GM10248 (cell line): ENCODE results near the gene ARFIP2.
A peak's percentile ranks its signal among the peaks of the same experiment; 100 is the strongest.
"Not testable (repeated sequence)": the region's sequence is repeated elsewhere in the genome, so short reads cannot be mapped to it uniquely, and the experiment has no call there.

ENCODE experiments used
- CTCF ChIA-PET: fragments of 300-600 bp; sonication (Branson Sonifier 250); formaldehyde crosslinking; extraction: SDS; loops from one replicate; lab custom pipeline; 2021; ENCODE audit warnings: antibody characterized with exemption; lab: Yijun Ruan, JAX
- POLR2A ChIA-PET: fragments of 350-650 bp; sonication (Branson Sonifier 250); formaldehyde crosslinking; extraction: SDS; loops from one replicate; lab custom pipeline; 2020; ENCODE audit warnings: antibody characterized with exemption; lab: Yijun Ruan, JAX
- DNase-seq: peaks from one replicate; pipeline ENCODE4 v3.0.0; 2012; ENCODE audit errors: extremely low spot score
- TF ChIP-seq, protein P1 (sequence below): IDR thresholded peaks from 2 replicates; pipeline ENCODE4 v1.5.1; 2012; ENCODE audit warnings: mild to moderate bottlenecking, low read depth; ENCODE audit errors: extremely low read depth, missing control alignments, control extremely low read depth

The ARFIP2 gene, protein sequence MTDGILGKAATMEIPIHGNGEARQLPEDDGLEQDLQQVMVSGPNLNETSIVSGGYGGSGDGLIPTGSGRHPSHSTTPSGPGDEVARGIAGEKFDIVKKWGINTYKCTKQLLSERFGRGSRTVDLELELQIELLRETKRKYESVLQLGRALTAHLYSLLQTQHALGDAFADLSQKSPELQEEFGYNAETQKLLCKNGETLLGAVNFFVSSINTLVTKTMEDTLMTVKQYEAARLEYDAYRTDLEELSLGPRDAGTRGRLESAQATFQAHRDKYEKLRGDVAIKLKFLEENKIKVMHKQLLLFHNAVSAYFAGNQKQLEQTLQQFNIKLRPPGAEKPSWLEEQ

DNA sequence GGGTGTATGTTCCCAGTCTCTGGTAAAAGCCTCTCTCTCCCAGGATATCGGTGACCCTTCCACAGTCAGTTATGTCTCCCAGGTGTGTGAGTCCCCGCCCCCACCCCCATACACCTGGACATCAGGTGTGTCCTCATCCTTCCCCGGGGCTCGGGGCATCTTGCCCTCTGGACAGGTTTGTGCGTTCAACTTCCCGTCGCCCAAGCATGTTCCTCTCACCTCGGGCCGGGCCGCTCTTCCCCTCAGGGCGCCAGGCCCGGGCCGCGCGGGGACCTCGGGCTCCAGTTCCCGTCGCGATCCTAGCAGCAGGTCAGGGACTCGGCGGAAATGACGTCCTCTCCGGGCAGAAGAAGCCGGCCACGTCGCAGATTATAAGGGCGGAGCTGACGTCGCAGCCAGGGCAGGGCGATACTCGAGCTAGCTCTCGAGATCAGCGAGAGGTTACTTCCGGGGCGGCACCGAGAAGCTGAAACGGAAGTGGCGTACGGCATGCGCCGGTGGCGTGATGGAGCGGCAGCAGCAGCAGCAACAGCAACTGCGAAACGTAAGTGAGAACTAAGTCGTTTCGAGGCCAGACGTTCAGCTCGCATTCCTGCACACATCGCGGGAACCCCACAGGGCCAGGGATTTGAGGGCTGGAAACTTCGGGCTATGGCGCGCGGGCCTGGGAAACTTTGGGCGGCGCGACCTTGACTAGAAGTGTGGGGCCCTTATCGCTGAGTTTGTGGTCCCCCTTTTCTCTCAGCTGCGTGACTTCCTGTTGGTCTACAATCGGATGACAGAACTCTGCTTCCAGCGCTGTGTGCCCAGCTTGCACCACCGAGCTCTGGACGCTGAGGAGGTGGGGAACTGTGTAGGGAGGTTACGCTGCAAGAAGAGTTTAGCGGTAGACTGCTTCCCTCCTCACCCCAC is at the start of gene ARFIP2, which contains the start of gene TIMM10B:
TSS of gene ARFIP2 (minus strand) at position 320 of the 912 bp plus-strand sequence. CDS start 910 bp downstream, outside the sequence.
TSS of gene TIMM10B (plus strand) at position 490 of the 912 bp plus-strand sequence. CDS start at position 506, 16 bp downstream.
- ChIA-PET CTCF (interaction anchor here (0.8 to 2.0 kb wide), 13 partner anchors 13 to 1184 kb away, joined by 3 to 10 read pairs (median 4); partner anchors contain the start of gene MRPL17), POLR2A (interaction anchor here (0.6 to 1.4 kb wide), 6 partner anchors 9 to 246 kb away, joined by 3 to 5 read pairs (median 3); partner anchors contain the start of genes APBB1 and TPP1)
- TF ChIP-seq, protein P1, sequence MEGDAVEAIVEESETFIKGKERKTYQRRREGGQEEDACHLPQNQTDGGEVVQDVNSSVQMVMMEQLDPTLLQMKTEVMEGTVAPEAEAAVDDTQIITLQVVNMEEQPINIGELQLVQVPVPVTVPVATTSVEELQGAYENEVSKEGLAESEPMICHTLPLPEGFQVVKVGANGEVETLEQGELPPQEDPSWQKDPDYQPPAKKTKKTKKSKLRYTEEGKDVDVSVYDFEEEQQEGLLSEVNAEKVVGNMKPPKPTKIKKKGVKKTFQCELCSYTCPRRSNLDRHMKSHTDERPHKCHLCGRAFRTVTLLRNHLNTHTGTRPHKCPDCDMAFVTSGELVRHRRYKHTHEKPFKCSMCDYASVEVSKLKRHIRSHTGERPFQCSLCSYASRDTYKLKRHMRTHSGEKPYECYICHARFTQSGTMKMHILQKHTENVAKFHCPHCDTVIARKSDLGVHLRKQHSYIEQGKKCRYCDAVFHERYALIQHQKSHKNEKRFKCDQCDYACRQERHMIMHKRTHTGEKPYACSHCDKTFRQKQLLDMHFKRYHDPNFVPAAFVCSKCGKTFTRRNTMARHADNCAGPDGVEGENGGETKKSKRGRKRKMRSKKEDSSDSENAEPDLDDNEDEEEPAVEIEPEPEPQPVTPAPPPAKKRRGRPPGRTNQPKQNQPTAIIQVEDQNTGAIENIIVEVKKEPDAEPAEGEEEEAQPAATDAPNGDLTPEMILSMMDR = no peak
- peak; percentile 99 for DNase-seq

DNA sequence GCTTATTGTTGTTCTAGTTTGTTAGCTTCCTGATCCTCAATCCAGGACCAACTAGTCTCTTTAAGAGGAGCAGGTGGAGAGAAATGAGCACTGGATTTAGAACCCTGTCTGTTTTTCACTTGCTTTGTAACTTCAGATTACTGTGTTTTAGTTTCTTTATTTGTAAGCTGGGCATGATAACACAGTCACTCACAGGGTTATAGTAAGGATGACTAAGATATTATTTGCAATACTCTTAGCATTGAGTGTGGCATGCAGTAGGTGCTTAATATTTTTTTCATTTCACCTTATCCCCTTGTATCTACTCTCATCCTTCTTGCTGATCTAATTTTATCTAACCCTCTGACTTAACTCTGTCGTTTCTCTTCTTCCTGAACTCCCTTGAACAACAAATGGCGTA is 49.7 kb upstream of the ARFIP2 start:
- CTCF ChIA-PET = interaction anchor here (0.6 to 4.3 kb wide), 59 partner anchors 10 to 225 kb away, joined by 3 to 73 read pairs (median 4); partner anchors contain the start of genes ARFIP2, HPX, MRPL17 and TAF10
- POLR2A ChIA-PET = no interaction called here
- DNase-seq = no peak
- TF ChIP-seq, protein P1 = no peak

DNA sequence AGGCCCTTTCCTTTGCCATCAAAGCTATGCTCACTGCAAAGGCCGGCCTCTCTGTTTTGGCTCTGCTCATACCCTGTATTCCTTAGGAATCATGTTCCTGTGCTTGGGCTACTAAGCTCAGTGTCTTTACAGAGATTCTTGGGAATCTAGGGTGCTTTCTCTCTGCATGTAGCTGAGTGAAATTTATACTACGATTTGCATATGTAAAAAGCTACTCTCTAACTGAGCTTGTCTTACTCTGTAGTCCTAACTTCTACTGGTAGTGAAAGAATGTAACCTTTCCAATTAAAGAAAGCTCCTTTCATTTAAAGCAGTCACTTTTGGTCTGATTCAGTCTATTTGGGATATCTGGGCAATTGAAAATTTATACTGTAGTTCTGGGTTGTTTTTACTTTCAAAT is 48.1 kb upstream of the ARFIP2 start:
- ChIA-PET POLR2A (no interaction called here), CTCF (interaction anchor here (0.8 to 3.3 kb wide), 10 partner anchors 20 to 226 kb away, joined by 3 to 10 read pairs (median 4); partner anchors contain the start of gene MRPL17)
- DNase-seq = no peak
- TF ChIP-seq, protein P1 = no peak

DNA sequence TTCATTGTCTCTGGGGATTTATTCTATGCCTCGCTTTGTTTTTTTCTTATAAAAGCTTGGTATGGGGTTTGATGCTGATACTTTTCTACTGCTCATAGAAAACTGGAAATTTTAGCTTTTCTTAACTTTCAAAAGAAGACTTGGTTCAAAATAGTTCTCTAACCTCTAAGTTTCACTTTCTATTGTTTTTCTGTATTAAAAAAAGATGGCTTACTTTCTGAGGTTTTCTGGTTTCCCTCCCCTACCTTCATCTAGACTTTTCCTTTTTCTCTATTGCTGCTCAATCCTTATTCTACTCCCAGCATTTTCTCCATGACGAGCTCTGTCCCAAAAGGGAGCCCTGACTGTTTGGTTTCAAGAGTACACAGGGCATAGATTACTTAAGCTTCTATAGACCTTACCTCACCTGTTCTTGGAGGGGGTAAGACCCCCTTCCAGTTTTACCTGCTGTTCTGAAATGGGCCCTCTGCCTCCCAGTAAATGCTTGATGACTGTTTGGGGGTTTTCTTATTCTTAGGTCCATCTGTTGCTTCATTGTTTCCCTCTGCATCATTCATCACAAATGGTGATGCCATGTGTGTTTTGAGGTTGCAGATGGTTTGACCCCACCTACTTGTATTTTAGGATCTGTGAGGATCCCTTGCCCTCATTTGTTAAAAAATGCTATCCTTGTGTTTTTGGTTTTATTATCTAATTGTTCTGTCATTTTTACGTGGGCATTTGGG is 45.4 kb upstream of the ARFIP2 start:
- no peak for DNase-seq
- CTCF ChIA-PET = interaction anchor here (0.7 to 1.4 kb wide), 5 partner anchors 15 to 164 kb away, joined by 3 to 6 read pairs (median 4); partner anchors contain the start of gene MRPL17
- TF ChIP-seq, protein P1 = no peak
- POLR2A ChIA-PET = no interaction called here

DNA sequence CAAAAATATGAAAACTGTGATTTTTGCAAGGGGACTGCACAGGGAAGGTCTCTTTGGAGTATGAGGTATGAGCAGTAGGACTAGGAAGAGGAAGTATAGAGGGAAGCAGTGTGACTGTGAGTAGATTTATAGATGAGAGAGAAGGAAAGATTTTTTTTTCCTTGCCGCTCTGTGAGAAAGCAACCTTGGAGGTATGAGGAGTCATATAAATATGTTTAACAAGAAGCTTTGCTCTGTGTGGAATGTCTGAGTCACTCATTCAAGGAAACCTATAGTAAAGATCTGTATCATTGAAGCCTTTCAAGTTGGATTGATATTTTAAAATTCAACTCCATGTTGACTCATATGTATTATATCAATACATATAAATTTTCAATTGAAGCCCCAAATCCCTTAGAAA is 42.1 kb upstream of the ARFIP2 start:
- POLR2A ChIA-PET = no interaction called here
- no peak for DNase-seq
- CTCF ChIA-PET = interaction anchor here (1.4 kb wide), 1 partner anchor 144 kb away, joined by 5 read pairs; no protein-coding TSS in a partner anchor
- TF ChIP-seq, protein P1 = no peak

DNA sequence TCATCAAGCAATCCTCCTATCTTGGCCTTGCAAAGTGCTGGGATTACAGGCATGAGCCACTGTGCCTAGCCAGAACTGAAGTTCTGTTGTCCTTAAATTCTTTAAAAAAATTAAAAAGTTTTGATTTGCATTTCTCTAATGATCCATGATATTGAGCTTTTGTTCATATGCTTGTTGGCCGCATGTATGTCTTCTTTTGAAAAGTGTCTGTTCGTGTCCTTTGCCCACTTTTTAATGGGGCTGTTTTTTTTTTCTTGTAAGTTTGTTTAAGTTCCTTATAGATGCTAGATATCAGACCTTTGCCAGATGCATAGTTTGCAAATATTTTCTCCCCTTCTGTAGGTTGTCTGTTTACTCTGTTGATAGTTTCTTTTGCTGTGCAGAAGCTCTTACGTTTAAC is 40.8 kb upstream of the ARFIP2 start:
- CTCF ChIA-PET = interaction anchor here (2.4 kb wide), 1 partner anchor 9 kb away, joined by 13 read pairs; no protein-coding TSS in a partner anchor
- POLR2A ChIA-PET, DNase-seq: not testable (repeated sequence)
